ENCODE data around the gene EIF2B1.

DNA sequence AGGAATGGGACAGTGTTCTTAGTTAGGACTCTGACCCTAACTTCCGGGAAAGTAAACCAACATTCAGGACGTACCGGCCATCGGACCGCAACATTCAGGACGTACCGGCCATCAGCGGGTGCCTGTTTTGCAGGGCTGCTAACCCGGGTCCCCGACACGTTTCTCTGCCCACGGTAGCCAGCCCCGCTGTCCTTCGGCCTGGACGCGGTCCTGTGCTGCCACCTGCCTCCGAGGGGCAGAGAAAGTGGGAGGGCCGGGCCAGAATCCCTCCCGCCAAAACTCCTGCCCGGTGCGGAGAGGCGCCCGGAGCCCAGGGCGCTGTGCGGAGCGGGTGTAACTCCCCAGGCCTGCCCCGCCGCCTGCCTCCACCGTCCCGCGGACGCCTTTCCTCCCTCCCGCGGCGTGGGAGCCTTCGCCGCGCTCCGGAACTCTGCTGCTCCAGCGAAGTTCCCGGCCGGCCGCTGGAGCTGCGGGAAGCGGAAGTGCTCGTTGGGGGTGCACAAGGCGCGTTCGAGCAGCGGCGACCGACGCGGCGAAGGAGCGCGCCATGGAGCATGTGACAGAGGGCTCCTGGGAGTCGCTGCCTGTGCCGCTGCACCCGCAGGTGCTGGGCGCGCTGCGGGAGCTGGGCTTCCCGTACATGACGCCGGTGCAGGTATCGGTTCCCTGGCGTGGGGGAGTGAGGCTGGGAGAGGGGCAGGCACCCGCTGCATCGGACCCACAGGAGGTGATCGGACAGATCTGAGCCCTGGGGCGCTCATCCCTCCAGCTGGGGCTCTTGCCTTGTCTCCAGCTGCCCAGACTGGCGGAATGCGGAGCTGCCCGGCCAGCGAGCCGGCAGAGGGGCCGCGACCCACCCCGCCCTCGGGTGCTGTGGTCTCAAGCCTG lies 31.6 kb downstream of the EIF2B1 start, which contains the start of gene DDX55:
- TF ChIP-seq POLR2A (IDR thresholded peaks at IDR 0.05; ENCODE audit: low read length) (peak; percentile 90), GATA1 (IDR thresholded peaks at IDR 0.05; ENCODE audit: low read depth, low read length) (no peak)
